H9 (cell line): ENCODE measurements around the gene POLA1. TPM values are rescaled to one million over a fixed set of nuclear protein-coding genes. Genes with fewer than 3 reads are reported as not detected.

Experiments
- DNase-seq: peaks from one replicate; pipeline ENCODE4 v3.0.0-alpha.2; 2017
- H2AFZ ChIP-seq: one replicate; pipeline ENCODE4 v1.6.1; 2013; ENCODE audit warnings: mild to moderate bottlenecking, low read length, control low read depth, moderate library complexity
- H2AK5ac ChIP-seq: 2 replicates; pipeline ENCODE4 v1.6.1; 2013; ENCODE audit warnings: low read length, control low read depth, mixed read lengths; ENCODE audit not compliant: insufficient read length
- H2BK120ac ChIP-seq: one replicate; pipeline ENCODE4 v1.6.1; 2013; ENCODE audit warnings: low read depth, mild to moderate bottlenecking, low read length, control low read depth, inconsistent platforms; ENCODE audit not compliant: poor library complexity, severe bottlenecking
- H2BK12ac ChIP-seq: 2 replicates; pipeline ENCODE4 v1.6.1; 2013; ENCODE audit warnings: low read length, control low read depth, mixed read lengths, low read depth; ENCODE audit not compliant: insufficient read length
- H2BK15ac ChIP-seq: 2 replicates; pipeline ENCODE4 v1.6.1; 2013; ENCODE audit warnings: low read depth, low read length, control low read depth
- H2BK20ac ChIP-seq: one replicate; pipeline ENCODE4 v1.6.1; 2013; ENCODE audit warnings: low read depth, mild to moderate bottlenecking, low read length, control low read depth, inconsistent platforms; ENCODE audit not compliant: poor library complexity, severe bottlenecking
- H2BK5ac ChIP-seq: 2 replicates; pipeline ENCODE4 v1.6.1; 2013; ENCODE audit warnings: low read length, control low read depth, mixed read lengths; ENCODE audit not compliant: insufficient read length
- H3K14ac ChIP-seq: 2 replicates; pipeline ENCODE4 v1.6.1; 2013; ENCODE audit warnings: low read length, control low read depth; ENCODE audit not compliant: insufficient read depth
- H3K18ac ChIP-seq: 2 replicates; pipeline ENCODE4 v1.6.1; 2013; ENCODE audit warnings: low read depth, mild to moderate bottlenecking, mixed read lengths, low read length, control low read depth; ENCODE audit not compliant: insufficient read length
- H3K23ac ChIP-seq: 2 replicates; pipeline ENCODE4 v1.6.1; 2013; ENCODE audit warnings: low read length, control low read depth, mixed read lengths, low read depth; ENCODE audit not compliant: insufficient read length
- H3K23me2 ChIP-seq: 2 replicates; pipeline ENCODE4 v1.6.1; 2013; ENCODE audit warnings: low read depth, mild to moderate bottlenecking, mixed read lengths, low read length, control low read depth; ENCODE audit not compliant: insufficient read length, poor library complexity, severe bottlenecking
- H3K27ac ChIP-seq: 2 replicates; pipeline ENCODE4 v1.5.1; 2013; ENCODE audit warnings: low read length, control low read depth, mixed read lengths, low read depth; ENCODE audit not compliant: insufficient read length
- H3K27me3 ChIP-seq: 2 replicates; pipeline ENCODE4 v1.6.1; 2013; ENCODE audit warnings: low read length, control low read depth, inconsistent platforms; ENCODE audit not compliant: insufficient read depth
- H3K4ac ChIP-seq: 2 replicates; pipeline ENCODE4 v1.6.1; 2013; ENCODE audit warnings: low read depth, mild to moderate bottlenecking, control low read depth, inconsistent platforms, low read length, moderate library complexity
- H3K4me1 ChIP-seq: 2 replicates; pipeline ENCODE4 v1.6.1; 2013; ENCODE audit warnings: low read length, control low read depth, inconsistent platforms; ENCODE audit not compliant: insufficient read depth
- H3K4me2 ChIP-seq: 2 replicates; pipeline ENCODE4 v1.6.1; 2013; ENCODE audit warnings: low read length, control low read depth, mixed read lengths; ENCODE audit not compliant: insufficient read length, insufficient read depth
- H3K56ac ChIP-seq: 2 replicates; pipeline ENCODE4 v1.6.1; 2013; ENCODE audit warnings: low read depth, mild to moderate bottlenecking, mixed read lengths, low read length, control low read depth; ENCODE audit not compliant: insufficient read length
- H3K79me1 ChIP-seq: 2 replicates; pipeline ENCODE4 v1.6.1; 2013; ENCODE audit warnings: low read depth, mild to moderate bottlenecking, moderate library complexity, low read length, control low read depth, inconsistent platforms; ENCODE audit not compliant: insufficient read depth, poor library complexity, severe bottlenecking
- H3K79me2 ChIP-seq: 2 replicates; pipeline ENCODE4 v1.6.1; 2013; ENCODE audit warnings: low read length, control low read depth, inconsistent platforms; ENCODE audit not compliant: insufficient read depth
- H3K9ac ChIP-seq: 2 replicates; pipeline ENCODE4 v1.6.1; 2013; ENCODE audit warnings: low read length, control low read depth, mixed read lengths; ENCODE audit not compliant: insufficient read length; ENCODE audit errors: extremely low read depth
- H3K9me3 ChIP-seq: one replicate; pipeline ENCODE4 v1.6.1; 2013; ENCODE audit warnings: low read depth, low read length, inconsistent platforms; ENCODE audit not compliant: control insufficient read depth
- H3T11ph ChIP-seq: one replicate; pipeline ENCODE4 v1.6.1; 2013; ENCODE audit warnings: mild to moderate bottlenecking, low read length, control low read depth, inconsistent platforms
- H4K20me1 ChIP-seq: one replicate; pipeline ENCODE4 v1.6.1; 2013; ENCODE audit not compliant: control insufficient read depth, insufficient read length, insufficient read depth
- H4K5ac ChIP-seq: 2 replicates; pipeline ENCODE4 v1.6.1; 2013; ENCODE audit warnings: low read depth, mild to moderate bottlenecking, mixed read lengths, low read length, control low read depth; ENCODE audit not compliant: insufficient read length
- H4K8ac ChIP-seq: replicated peaks from 2 replicates; pipeline ENCODE4 v1.6.1; 2013; ENCODE audit warnings: low read length, control low read depth, mixed read lengths, low read depth; ENCODE audit not compliant: insufficient read length
- H4K91ac ChIP-seq: 2 replicates; pipeline ENCODE4 v1.6.1; 2013; ENCODE audit warnings: low read depth, mild to moderate bottlenecking, moderate library complexity, mixed read lengths, low read length, control low read depth; ENCODE audit not compliant: insufficient read length
- H3K27ac Mint-ChIP-seq, 3 experiments: 2 replicates in 2 of 3; 3 replicates in 1 of 3; pipeline ENCODE4 v1.8.0; 2020 to 2021; ENCODE audit warnings: mixed read lengths in 3 of 3, mild to moderate bottlenecking in 1 of 3, moderate library complexity in 1 of 3
- H3K27me3 Mint-ChIP-seq: 2 replicates; pipeline ENCODE4 v1.8.0; 2021; ENCODE audit warnings: low read depth, mild to moderate bottlenecking, moderate library complexity, mixed read lengths
- H3K36me3 Mint-ChIP-seq, 3 experiments: 2 replicates in 2 of 3; 3 replicates in 1 of 3; pipeline ENCODE4 v1.8.0; 2020 to 2021; ENCODE audit warnings: low read depth in 3 of 3, mixed read lengths in 3 of 3; ENCODE audit not compliant: insufficient read depth in 1 of 3
- H3K4me1 Mint-ChIP-seq, 2 experiments: 2 replicates each; pipeline ENCODE4 v1.8.0; 2020; ENCODE audit warnings: mixed read lengths in 2 of 2
- H3K4me3 Mint-ChIP-seq, 2 experiments: 2 replicates in 1 of 2; 3 replicates in 1 of 2; pipeline ENCODE4 v1.8.0; 2020 to 2021; ENCODE audit warnings: mild to moderate bottlenecking in 2 of 2, mixed read lengths in 2 of 2, moderate library complexity in 1 of 2
- H3K9me3 Mint-ChIP-seq, 2 experiments: 2 replicates in 1 of 2; 3 replicates in 1 of 2; pipeline ENCODE4 v1.8.0; 2020; ENCODE audit warnings: mild to moderate bottlenecking in 2 of 2, mixed read lengths in 2 of 2, moderate library complexity in 1 of 2
- WGBS: extraction: QIAGEN DNeasy Blood & Tissue Kit; methylation state at CpG from one replicate; pipeline ENCODE4 v1.1.7; 2013; ENCODE audit warnings: missing lambda C conversion rate, low lambda C conversion rate, mixed read lengths; ENCODE audit not compliant: insufficient read length; ENCODE audit errors: extremely low coverage; 5-methylcytosine and 5-hydroxymethylcytosine counted together
- total RNA-seq: library from RNA; stranded (reverse); gene quantifications from 2 replicates; pipeline ENCODE4 v1.2.1, GENCODE V29; 2021
- TF ChIP-seq, protein P1 (sequence below): fragments of 200-600 bp; sonication (generic); conservative IDR thresholded peaks from 3 replicates; pipeline ENCODE4 v1.8.0; 2021; ENCODE audit warnings: antibody characterized with exemption, mild to moderate bottlenecking

POLA1 gene
- total RNA-seq, 1 experiment from 2014 or later, result 60.2 TPM

DNA sequence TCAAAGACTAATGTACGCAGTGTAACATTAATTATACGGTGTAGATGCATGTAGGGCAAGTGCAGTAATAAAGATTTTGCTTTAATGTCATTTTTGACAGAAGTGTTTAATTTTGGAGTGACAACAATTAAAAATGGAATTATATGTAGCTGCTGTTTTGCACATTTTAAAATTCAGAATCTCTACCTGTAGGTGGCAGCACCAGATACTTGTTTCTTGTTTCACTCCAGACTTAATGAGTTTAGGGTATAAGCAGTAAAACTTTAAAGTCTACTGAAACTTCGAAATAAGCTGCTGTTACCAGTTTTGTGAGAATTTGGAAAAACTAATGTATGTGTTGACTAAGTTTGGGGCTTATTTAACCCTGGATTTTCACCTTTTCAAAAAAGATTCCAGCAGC is 144.9 kb downstream of the POLA1 start:
- H3K18ac ChIP-seq, result no peak overlapping the region
- no peaks in the 10 kb centered on the region for H3K4me1 ChIP-seq
- H2BK5ac ChIP-seq, result no peak overlapping the region
- DNase-seq, result no peak
- no peak overlapping the region for H3K4ac ChIP-seq
- H3K27ac Mint-ChIP-seq, result no peak overlapping the region
- no peak overlapping the region for H3K14ac ChIP-seq
- peaks cover 3% of the 10 kb centered on the region for H3K79me1 ChIP-seq
- H3K4me1 Mint-ChIP-seq, result peaks cover 2 to 7% of the 10 kb centered on the region in 2 experiments; a peak in 1 of 4 replicates
- H4K8ac ChIP-seq, result no peak overlapping the region
- H4K5ac ChIP-seq, result no peak overlapping the region
- TF ChIP-seq, protein P1, sequence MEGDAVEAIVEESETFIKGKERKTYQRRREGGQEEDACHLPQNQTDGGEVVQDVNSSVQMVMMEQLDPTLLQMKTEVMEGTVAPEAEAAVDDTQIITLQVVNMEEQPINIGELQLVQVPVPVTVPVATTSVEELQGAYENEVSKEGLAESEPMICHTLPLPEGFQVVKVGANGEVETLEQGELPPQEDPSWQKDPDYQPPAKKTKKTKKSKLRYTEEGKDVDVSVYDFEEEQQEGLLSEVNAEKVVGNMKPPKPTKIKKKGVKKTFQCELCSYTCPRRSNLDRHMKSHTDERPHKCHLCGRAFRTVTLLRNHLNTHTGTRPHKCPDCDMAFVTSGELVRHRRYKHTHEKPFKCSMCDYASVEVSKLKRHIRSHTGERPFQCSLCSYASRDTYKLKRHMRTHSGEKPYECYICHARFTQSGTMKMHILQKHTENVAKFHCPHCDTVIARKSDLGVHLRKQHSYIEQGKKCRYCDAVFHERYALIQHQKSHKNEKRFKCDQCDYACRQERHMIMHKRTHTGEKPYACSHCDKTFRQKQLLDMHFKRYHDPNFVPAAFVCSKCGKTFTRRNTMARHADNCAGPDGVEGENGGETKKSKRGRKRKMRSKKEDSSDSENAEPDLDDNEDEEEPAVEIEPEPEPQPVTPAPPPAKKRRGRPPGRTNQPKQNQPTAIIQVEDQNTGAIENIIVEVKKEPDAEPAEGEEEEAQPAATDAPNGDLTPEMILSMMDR, result peak; percentile 76
- no peak overlapping the region for H2AFZ ChIP-seq
- H3K27ac ChIP-seq, result no peak overlapping the region
- no peaks in the 10 kb centered on the region for H3K27me3 ChIP-seq
- H3T11ph ChIP-seq, result no peak overlapping the region
- no peaks in the 10 kb centered on the region for H3K23me2 ChIP-seq
- H3K9me3 Mint-ChIP-seq, result no peaks in the 10 kb centered on the region
- H2AK5ac ChIP-seq, result no peak overlapping the region
- no CpG with 5 or more reads among the region's 3 CpGs for WGBS
- no peaks in the 10 kb centered on the region for H4K20me1 ChIP-seq
- no peak overlapping the region for H2BK120ac ChIP-seq
- no peak overlapping the region for H2BK12ac ChIP-seq
- H3K4me2 ChIP-seq, result no peak overlapping the region
- no peak overlapping the region for H2BK15ac ChIP-seq
- H3K9me3 ChIP-seq, result no peaks in the 10 kb centered on the region
- H3K4me3 Mint-ChIP-seq, result no peak overlapping the region
- no peaks in the 10 kb centered on the region for H3K27me3 Mint-ChIP-seq
- H4K91ac ChIP-seq, result no peak overlapping the region
- peaks cover 3 to 29% (median 17%) of the 10 kb centered on the region in 3 experiments; a peak in 6 of 7 replicates for H3K36me3 Mint-ChIP-seq
- H3K79me2 ChIP-seq, result no peaks in the 10 kb centered on the region
- H3K23ac ChIP-seq, result no peak overlapping the region
- H3K56ac ChIP-seq, result no peak overlapping the region
- no peak overlapping the region for H3K9ac ChIP-seq
- H2BK20ac ChIP-seq, result no peak overlapping the region
